Smooth muscle cell (in vitro differentiated cells): ENCODE measurements around the gene SLC23A3. TPM values are rescaled to one million over a fixed set of nuclear protein-coding genes. Genes with fewer than 3 reads are reported as not detected.

Experiments
- DNase-seq: peaks from one replicate; lab custom pipeline; 2025; ENCODE audit not compliant: unreplicated experiment; lab: John Stamatoyannopoulos, UW
- H2AFZ ChIP-seq: fragments of 200-600 bp; sonication (generic); 2 replicates; pipeline ENCODE4 v1.6.0; 2016; ENCODE audit warnings: antibody characterized with exemption, low read depth, mild to moderate bottlenecking
- H3F3A ChIP-seq: fragments of 200-600 bp; sonication (generic); 2 replicates; pipeline ENCODE4 v1.6.0; 2017; ENCODE audit warnings: antibody characterized with exemption, low read depth
- H3K27ac ChIP-seq: fragments of 200-600 bp; sonication (generic); 2 replicates; pipeline ENCODE4 v1.5.1; 2016; ENCODE audit warnings: low read depth, mild to moderate bottlenecking
- H3K27me3 ChIP-seq: fragments of 200-600 bp; sonication (generic); 2 replicates; pipeline ENCODE4 v1.6.1; 2016; ENCODE audit warnings: low read depth, mild to moderate bottlenecking
- H3K36me3 ChIP-seq: fragments of 200-600 bp; sonication (generic); 2 replicates; pipeline ENCODE4 v1.5.1; 2016; ENCODE audit warnings: low read depth
- H3K4me1 ChIP-seq: fragments of 200-600 bp; sonication (generic); 2 replicates; pipeline ENCODE4 v1.5.1; 2016; ENCODE audit warnings: low read depth
- H3K4me2 ChIP-seq: fragments of 200-600 bp; sonication (generic); 2 replicates; pipeline ENCODE4 v1.6.0; 2016; ENCODE audit warnings: mild to moderate bottlenecking
- H3K4me3 ChIP-seq: fragments of 200-600 bp; sonication (generic); 2 replicates; pipeline ENCODE4 v1.5.1; 2016; ENCODE audit warnings: mild to moderate bottlenecking
- H3K79me2 ChIP-seq: fragments of 200-600 bp; sonication (generic); 2 replicates; pipeline ENCODE4 v1.6.0; 2016; ENCODE audit warnings: low read depth, mild to moderate bottlenecking
- H3K9ac ChIP-seq: fragments of 200-600 bp; sonication (generic); 2 replicates; pipeline ENCODE4 v1.6.0; 2016; ENCODE audit warnings: low read depth
- H3K9me3 ChIP-seq: fragments of 200-600 bp; sonication (generic); replicated peaks from 2 replicates; pipeline ENCODE4 v1.5.1; 2016; ENCODE audit warnings: low read depth
- H4K20me1 ChIP-seq: fragments of 200-600 bp; sonication (generic); 2 replicates; pipeline ENCODE4 v1.6.0; 2016; ENCODE audit warnings: low read depth
- CTCF ChIP-seq: fragments of 200-600 bp; sonication (generic); IDR thresholded peaks from 2 replicates; pipeline ENCODE4 v1.5.1; 2017; ENCODE audit warnings: borderline replicate concordance, mild to moderate bottlenecking, antibody characterized with exemption; ENCODE audit not compliant: insufficient read depth, poor library complexity, severe bottlenecking
- WGBS: methylation state at CpG from one replicate; pipeline ENCODE4 v1.1.7; 2016; ENCODE audit warnings: low lambda C conversion rate; 5-methylcytosine and 5-hydroxymethylcytosine counted together
- polyA plus RNA-seq: library from polyadenylated mRNA; unstranded; fragments of >200 nt; fragmentation: Nextera tagmentation; extraction: Ambion mirVana; gene quantifications from 2 replicates; pipeline ENCODE4 v1.2.1, GENCODE V29; 2016
- total RNA-seq: library from RNA; depleted of rRNA; stranded (reverse); fragments of >200 nt; gene quantifications from 2 replicates; pipeline ENCODE4 v1.2.3, GENCODE V29; 2014

The SLC23A3 gene
- total and polyA plus RNA-seq, 2 experiments from 2014 or later = not detected

GRCh38 chr2:219179601-219180465 is 10.0 kb upstream of the SLC23A3 start:
- peaks cover 7% of the 10 kb centered on the region for H4K20me1 ChIP-seq
- no peaks in the 10 kb centered on the region for H3F3A ChIP-seq
- H3K27me3 ChIP-seq = no peaks in the 10 kb centered on the region
- no peak for DNase-seq
- no peak overlapping the region for H3K4me2 ChIP-seq
- TF ChIP-seq CTCF = no peak
- peaks cover 4% of the 10 kb centered on the region for H3K4me1 ChIP-seq
- no peak overlapping the region for H3K4me3 ChIP-seq
- H3K9me3 ChIP-seq = no peaks in the 10 kb centered on the region
- WGBS = 96% methylated on average over 9 of the region's 9 CpGs
- peaks cover 14% of the 10 kb centered on the region for H3K79me2 ChIP-seq
- H3K36me3 ChIP-seq = no peaks in the 10 kb centered on the region
- H3K27ac ChIP-seq = no peak overlapping the region
- H3K9ac ChIP-seq = no peak overlapping the region
- H2AFZ ChIP-seq = no peak overlapping the region

GRCh38 chr2:219178377-219179175 is 8.7 kb upstream of the SLC23A3 start:
- Histone ChIP-seq H3K4me1 (peaks cover 4% of the 10 kb centered on the region), H3K9me3 (no peaks in the 10 kb centered on the region), H3K9ac (peak overlapping the region; percentile 41), H4K20me1 (peaks cover 7% of the 10 kb centered on the region), H3K79me2 (peaks cover 14% of the 10 kb centered on the region), H3K4me2 (peak overlapping the region; percentile 99), H3K4me3 (peak overlapping the region; percentile 74), H2AFZ (peak overlapping the region; percentile 73), H3K36me3 (no peaks in the 10 kb centered on the region), H3K27ac (peak overlapping the region; percentile 79), H3F3A (no peaks in the 10 kb centered on the region), H3K27me3 (no peaks in the 10 kb centered on the region)
- no peak for DNase-seq
- WGBS = 8% methylated on average over 28 of the region's 45 CpGs
- TF ChIP-seq CTCF = no peak

DNA sequence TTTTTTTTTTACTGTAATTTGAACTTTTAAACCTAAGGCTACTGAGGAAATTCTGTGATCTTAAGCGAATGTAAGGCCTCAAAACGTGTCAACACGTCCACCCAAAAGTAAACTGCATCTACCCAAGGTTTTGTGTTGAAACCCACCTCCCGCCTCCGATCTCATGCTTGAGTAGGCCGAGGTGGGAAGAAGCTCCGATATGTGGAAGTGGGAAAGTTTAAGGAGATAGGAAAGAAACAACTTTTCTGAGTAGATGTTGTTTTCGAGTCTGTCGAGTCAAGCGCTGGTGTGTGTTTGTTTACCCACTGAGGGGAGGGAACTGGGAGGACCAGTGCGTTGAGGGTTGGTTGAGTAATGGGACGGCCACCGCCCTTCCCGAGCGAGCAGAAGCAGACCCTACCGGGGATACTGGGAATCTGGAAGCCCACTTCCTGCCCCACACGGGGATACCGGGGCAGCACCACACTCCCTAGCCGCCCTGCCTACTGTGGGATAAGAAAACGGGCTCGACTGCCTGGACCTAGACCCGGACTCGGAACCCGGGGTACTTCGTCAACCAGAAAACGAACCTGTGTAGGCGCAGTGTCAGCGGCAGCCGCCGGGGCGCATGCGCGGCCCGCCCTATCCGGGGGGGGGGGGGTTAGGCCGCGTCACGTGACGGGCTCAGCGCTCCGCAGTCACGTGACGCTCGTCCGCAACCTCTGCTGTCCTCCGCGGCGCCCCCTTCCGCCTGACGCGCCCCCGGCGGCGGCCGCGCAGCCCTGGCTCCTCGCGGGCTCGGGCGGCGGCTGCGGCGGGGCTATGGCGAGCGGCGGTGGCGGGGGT is 7.9 kb upstream of the SLC23A3 start, which contains the start of gene RETREG2:
RETREG2 (plus strand) TSS at position 724 of the 825 bp plus-strand sequence; CDS start at position 802, 78 bp downstream.
- H3K27me3 ChIP-seq = no peaks in the 10 kb centered on the region
- 2% methylated on average over 45 of the region's 67 CpGs for WGBS
- peaks cover 14% of the 10 kb centered on the region for H3K79me2 ChIP-seq
- H3K4me3 ChIP-seq = peak within 1 kb of the TSS; percentile 74
- peak within 1 kb of the TSS; percentile 99 for H3K4me2 ChIP-seq
- peak within 1 kb of the TSS; percentile 78 for H3K9ac ChIP-seq
- H3F3A ChIP-seq = no peaks in the 10 kb centered on the region
- peak within 1 kb of the TSS; percentile 79 for H3K27ac ChIP-seq
- TF ChIP-seq CTCF = peak; percentile 27
- peak within 1 kb of the TSS; percentile 89 for H2AFZ ChIP-seq
- H3K36me3 ChIP-seq = no peaks in the 10 kb centered on the region
- H4K20me1 ChIP-seq = peaks cover 7% of the 10 kb centered on the region
- peak; percentile 83 for DNase-seq
- H3K9me3 ChIP-seq = no peaks in the 10 kb centered on the region
- H3K4me1 ChIP-seq = peaks cover 4% of the 10 kb centered on the region
